HG02938 (cell line): ENCODE measurements around the gene EP400.
"Not testable (repeated sequence)": the region's sequence is repeated elsewhere in the genome, so short reads cannot be mapped to it uniquely, and the experiment has no call there.

Experiments
- ATAC-seq: cut with Tn5 transposase; IDR thresholded peaks from one replicate; pipeline ENCODE4 v1.9.1; 2021; ENCODE audit warnings: mild to moderate bottlenecking, moderate library complexity; ENCODE audit not compliant: unreplicated experiment

The EP400 gene

GRCh38 chr12:131948166-131948712, 1.5 kb upstream of the EP400 start:
- ATAC-seq: no peak

- not testable (repeated sequence) for ATAC-seq
Observed at GRCh38 chr12:131948713-131949430, 870 bp upstream of the EP400 start.

- peak; percentile 35 for ATAC-seq
Observed at GRCh38 chr12:131950182-131950913, 606 bp downstream of the EP400 start.

GRCh38 chr12:131953810-131954209, 4.1 kb downstream of the EP400 start:
- ATAC-seq: not testable (repeated sequence)

- ATAC-seq: not testable (repeated sequence)
Observed at GRCh38 chr12:131954460-131954859, 4.7 kb downstream of the EP400 start.

- ATAC-seq: no peak
Observed at GRCh38 chr12:131959116-131959515, 9.4 kb downstream of the EP400 start.

- no peak for ATAC-seq
Observed at GRCh38 chr12:131959641-131960589, 10.2 kb downstream of the EP400 start.

GRCh38 chr12:131960590-131961325, 11.0 kb downstream of the EP400 start:
- not testable (repeated sequence) for ATAC-seq

GRCh38 chr12:131961328-131961727, 11.6 kb downstream of the EP400 start:
- ATAC-seq: not testable (repeated sequence)

GRCh38 chr12:131962069-131962468, 12.3 kb downstream of the EP400 start:
- ATAC-seq: no peak

- ATAC-seq: no peak
Observed at GRCh38 chr12:131963381-131963780, 13.6 kb downstream of the EP400 start.

GRCh38 chr12:131965073-131965472, 15.3 kb downstream of the EP400 start:
- ATAC-seq: no peak

- ATAC-seq: no peak
Observed at GRCh38 chr12:131971226-131971625, 21.5 kb downstream of the EP400 start.

- ATAC-seq: no peak
Observed at GRCh38 chr12:131975228-131975627, 25.5 kb downstream of the EP400 start.

GRCh38 chr12:131979606-131980005, 29.9 kb downstream of the EP400 start:
- ATAC-seq: no peak

GRCh38 chr12:131980263-131980662, 30.5 kb downstream of the EP400 start:
- no peak for ATAC-seq

- ATAC-seq: no peak
Observed at GRCh38 chr12:131981388-131981787, 31.6 kb downstream of the EP400 start.

GRCh38 chr12:131982041-131982440, 32.3 kb downstream of the EP400 start:
- no peak for ATAC-seq

GRCh38 chr12:131983026-131983425, 33.3 kb downstream of the EP400 start:
- no peak for ATAC-seq

- no peak for ATAC-seq
Observed at GRCh38 chr12:131983554-131983953, 33.8 kb downstream of the EP400 start.
